Activated naive CD8-positive, alpha-beta T cell treated with anti-CD3 and anti-CD28 coated beads, Interleukin-2, amount 50 U/mL, for 24 hours (primary cell): ENCODE data around the gene EIF2S1.

ENCODE experiments used
- ATAC-seq: fragments of 150-1000 bp; cut with Tn5 transposase; one replicate; pipeline ENCODE4 v1.10.0; 2021
- DNase-seq: peaks from one replicate; pipeline ENCODE4 v3.0.0; 2021
- H3K27ac Mint-ChIP-seq: one replicate; pipeline ENCODE4 v1.8.0; 2021; ENCODE audit warnings: mild to moderate bottlenecking, mixed read lengths
- H3K27me3 Mint-ChIP-seq: one replicate; pipeline ENCODE4 v1.8.0; 2021; ENCODE audit warnings: mixed read lengths
- H3K36me3 Mint-ChIP-seq: one replicate; pipeline ENCODE4 v1.8.0; 2021; ENCODE audit warnings: low read depth, mixed read lengths
- H3K4me1 Mint-ChIP-seq: one replicate; pipeline ENCODE4 v1.8.0; 2021; ENCODE audit warnings: mixed read lengths
- H3K4me3 Mint-ChIP-seq: one replicate; pipeline ENCODE4 v1.8.0; 2021; ENCODE audit warnings: mild to moderate bottlenecking, moderate library complexity, mixed read lengths
- H3K9me3 Mint-ChIP-seq: one replicate; pipeline ENCODE4 v1.8.0; 2021; ENCODE audit warnings: mixed read lengths

EIF2S1 gene

GRCh38 chr14:67357969-67358354 lies 2.2 kb upstream of the EIF2S1 start:
- DNase-seq, result no peak
- Mint-ChIP-seq H3K27me3 (peaks cover 2% of the 10 kb centered on the region), H3K36me3 (peaks cover 27% of the 10 kb centered on the region), H3K4me1 (peaks cover 52% of the 10 kb centered on the region), H3K9me3 (no peaks in the 10 kb centered on the region), H3K27ac (no peak overlapping the region), H3K4me3 (peak overlapping the region; percentile 96)
- no peak for ATAC-seq

DNA sequence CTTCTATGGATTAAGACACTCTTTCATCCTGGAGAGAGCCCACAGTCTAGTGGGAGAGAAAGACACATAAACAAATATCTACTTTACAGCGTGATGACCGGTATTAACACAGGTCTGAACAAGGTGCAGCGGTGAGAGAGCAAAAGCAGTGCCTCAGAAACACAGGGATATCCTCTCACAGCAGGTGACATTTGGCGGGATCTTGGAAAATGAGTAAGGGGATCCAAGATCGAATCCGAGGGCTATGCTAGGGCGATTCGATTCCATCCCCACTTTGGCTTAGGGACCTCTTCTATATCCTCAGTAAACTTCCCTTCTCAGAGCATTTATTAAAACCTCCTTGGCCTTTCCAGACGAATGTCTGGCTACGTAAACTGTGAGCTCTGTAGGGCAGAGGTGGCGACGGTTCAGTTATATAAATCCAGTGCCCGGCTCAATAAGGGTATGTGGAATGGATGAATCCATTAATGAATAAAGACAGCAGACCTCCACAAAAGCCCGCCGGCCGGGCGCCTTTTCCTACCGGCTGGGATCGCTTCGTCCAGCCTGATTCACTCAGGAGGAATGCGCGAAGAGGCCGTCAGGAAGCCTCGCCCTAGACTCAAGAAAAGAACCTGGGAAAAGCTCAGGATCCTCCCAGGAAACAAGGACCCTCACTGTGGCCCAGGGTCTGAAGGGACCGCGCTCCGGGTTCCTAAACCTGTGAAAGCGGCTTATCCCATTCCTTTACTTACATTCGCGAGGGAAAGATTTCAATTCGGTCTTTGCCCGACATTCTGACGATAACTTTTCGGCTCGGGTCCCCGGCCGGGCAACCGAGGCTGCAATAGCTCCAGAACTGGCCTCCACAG lies 979 bp upstream of the EIF2S1 start:
- Mint-ChIP-seq H3K4me3 (peak overlapping the region; percentile 96), H3K36me3 (peaks cover 32% of the 10 kb centered on the region), H3K9me3 (no peaks in the 10 kb centered on the region), H3K27me3 (peaks cover 2% of the 10 kb centered on the region), H3K27ac (peak overlapping the region; percentile 98), H3K4me1 (peaks cover 61% of the 10 kb centered on the region)
- no peak for ATAC-seq
- no peak for DNase-seq

GRCh38 chr14:67360470-67361206 lies 510 bp downstream of the EIF2S1 start:
- H3K36me3 Mint-ChIP-seq, result peaks cover 44% of the 10 kb centered on the region
- no peaks in the 10 kb centered on the region for H3K9me3 Mint-ChIP-seq
- peak overlapping the region; percentile 98 for H3K27ac Mint-ChIP-seq
- DNase-seq (no peak), ATAC-seq (peak; percentile 18)
- H3K4me1 Mint-ChIP-seq, result peaks cover 68% of the 10 kb centered on the region
- peak overlapping the region; percentile 96 for H3K4me3 Mint-ChIP-seq
- peaks cover 2% of the 10 kb centered on the region for H3K27me3 Mint-ChIP-seq

GRCh38 chr14:67365476-67365875 lies 5.3 kb downstream of the EIF2S1 start:
- Mint-ChIP-seq H3K27ac (no peak overlapping the region), H3K4me1 (peaks cover 66% of the 10 kb centered on the region), H3K9me3 (no peaks in the 10 kb centered on the region), H3K4me3 (no peak overlapping the region), H3K36me3 (peaks cover 70% of the 10 kb centered on the region), H3K27me3 (no peaks in the 10 kb centered on the region)
- no peak for DNase-seq
- no peak for ATAC-seq

- Mint-ChIP-seq H3K4me1 (peaks cover 64% of the 10 kb centered on the region), H3K36me3 (peaks cover 64% of the 10 kb centered on the region), H3K9me3 (no peaks in the 10 kb centered on the region), H3K27ac (peak overlapping the region; percentile 38), H3K4me3 (no peak overlapping the region), H3K27me3 (no peaks in the 10 kb centered on the region)
- ATAC-seq (peak; percentile 66), DNase-seq (no peak)
Measured at GRCh38 chr14:67370830-67371229, 10.7 kb downstream of the EIF2S1 start.

GRCh38 chr14:67371247-67372148 lies 11.4 kb downstream of the EIF2S1 start:
- DNase-seq, result no peak
- Mint-ChIP-seq H3K27ac (peak overlapping the region; percentile 38), H3K4me1 (peaks cover 59% of the 10 kb centered on the region), H3K9me3 (no peaks in the 10 kb centered on the region), H3K4me3 (no peak overlapping the region), H3K27me3 (no peaks in the 10 kb centered on the region), H3K36me3 (peaks cover 63% of the 10 kb centered on the region)
- no peak for ATAC-seq

- peaks cover 67% of the 10 kb centered on the region for H3K36me3 Mint-ChIP-seq
- ATAC-seq, result no peak
- H3K27me3 Mint-ChIP-seq, result no peaks in the 10 kb centered on the region
- peak overlapping the region; percentile 72 for H3K27ac Mint-ChIP-seq
- H3K4me1 Mint-ChIP-seq, result peaks cover 57% of the 10 kb centered on the region
- H3K4me3 Mint-ChIP-seq, result no peak overlapping the region
- no peaks in the 10 kb centered on the region for H3K9me3 Mint-ChIP-seq
- DNase-seq, result no peak
Measured at GRCh38 chr14:67372833-67373232, 12.7 kb downstream of the EIF2S1 start.

DNA sequence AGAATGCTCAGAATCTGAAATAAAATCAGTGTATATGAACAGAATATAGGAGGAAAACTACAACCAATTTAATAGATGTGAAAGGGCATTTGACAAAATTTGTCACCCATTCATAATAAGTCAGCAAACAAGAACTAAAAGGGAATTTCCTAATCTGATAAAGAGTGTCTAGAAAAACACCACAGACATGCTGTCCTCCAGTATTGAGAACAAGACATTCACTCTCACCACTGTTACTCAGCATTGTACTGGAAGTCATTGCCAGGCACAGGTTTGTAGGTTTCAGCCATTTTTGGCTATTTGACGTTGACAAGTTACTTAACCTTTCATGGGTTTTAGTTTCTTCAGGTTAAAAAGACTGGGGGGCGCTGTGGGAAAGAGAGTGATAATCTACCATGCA lies 13.2 kb downstream of the EIF2S1 start:
- Mint-ChIP-seq H3K4me3 (no peak overlapping the region), H3K27me3 (no peaks in the 10 kb centered on the region), H3K9me3 (no peaks in the 10 kb centered on the region), H3K36me3 (peaks cover 67% of the 10 kb centered on the region), H3K4me1 (peaks cover 53% of the 10 kb centered on the region), H3K27ac (peak overlapping the region; percentile 72)
- peak; percentile 85 for ATAC-seq
- DNase-seq, result no peak

DNA sequence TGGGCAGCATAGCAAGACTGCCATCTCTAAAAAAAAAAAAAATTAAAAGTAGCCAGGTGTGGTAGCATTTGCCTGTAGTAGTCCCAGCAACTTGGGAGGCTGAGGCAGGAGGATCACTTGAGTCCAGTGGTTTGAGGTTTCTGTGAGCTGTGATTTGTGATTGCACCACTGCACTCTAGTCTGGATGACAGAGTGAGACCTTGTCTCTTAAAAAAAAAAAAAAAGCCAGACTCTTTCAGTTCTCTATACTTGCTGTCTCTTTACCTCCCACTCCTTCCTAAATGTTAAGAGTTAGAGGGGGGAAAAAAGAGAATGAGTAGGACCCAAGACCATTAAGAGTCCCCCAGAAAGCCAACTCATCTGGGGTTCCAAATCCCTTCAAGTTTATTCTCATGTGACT lies 17.8 kb downstream of the EIF2S1 start:
- H3K9me3 Mint-ChIP-seq, result no peaks in the 10 kb centered on the region
- peaks cover 18% of the 10 kb centered on the region for H3K4me1 Mint-ChIP-seq
- H3K36me3 Mint-ChIP-seq, result peaks cover 78% of the 10 kb centered on the region
- H3K4me3 Mint-ChIP-seq, result no peak overlapping the region
- H3K27me3 Mint-ChIP-seq, result no peaks in the 10 kb centered on the region
- H3K27ac Mint-ChIP-seq, result no peak overlapping the region
- DNase-seq (no peak), ATAC-seq (no peak)

DNA sequence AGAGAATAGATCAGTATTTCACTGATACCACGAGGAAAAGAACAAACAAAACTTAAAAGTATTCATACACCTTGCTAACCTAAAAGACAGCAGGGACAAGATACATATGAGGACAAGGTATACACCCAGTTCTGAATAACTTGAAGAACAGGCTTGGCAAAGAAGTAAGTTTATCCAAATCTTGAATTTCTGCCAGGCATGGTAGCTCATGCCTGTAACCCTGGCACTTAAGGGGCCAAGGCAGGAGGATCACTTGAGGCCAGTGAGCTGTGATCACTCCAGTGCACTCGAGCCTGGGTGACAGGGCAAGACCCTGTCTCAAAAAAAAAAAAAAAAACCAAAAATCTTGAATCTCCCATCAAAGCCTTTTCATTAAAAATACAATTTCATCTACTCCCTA lies 25.0 kb downstream of the EIF2S1 start:
- DNase-seq (no peak), ATAC-seq (no peak)
- no peaks in the 10 kb centered on the region for H3K27me3 Mint-ChIP-seq
- H3K4me1 Mint-ChIP-seq, result peaks cover 3% of the 10 kb centered on the region
- H3K4me3 Mint-ChIP-seq, result no peak overlapping the region
- no peaks in the 10 kb centered on the region for H3K9me3 Mint-ChIP-seq
- peaks cover 57% of the 10 kb centered on the region for H3K36me3 Mint-ChIP-seq
- no peak overlapping the region for H3K27ac Mint-ChIP-seq

- no peaks in the 10 kb centered on the region for H3K27me3 Mint-ChIP-seq
- ATAC-seq (no peak), DNase-seq (no peak)
- H3K9me3 Mint-ChIP-seq, result no peaks in the 10 kb centered on the region
- no peak overlapping the region for H3K4me3 Mint-ChIP-seq
- H3K27ac Mint-ChIP-seq, result no peak overlapping the region
- H3K4me1 Mint-ChIP-seq, result peaks cover 3% of the 10 kb centered on the region
- H3K36me3 Mint-ChIP-seq, result peaks cover 53% of the 10 kb centered on the region
Measured at GRCh38 chr14:67385618-67386017, 25.5 kb downstream of the EIF2S1 start.

- Mint-ChIP-seq H3K9me3 (no peaks in the 10 kb centered on the region), H3K27ac (no peak overlapping the region), H3K27me3 (no peaks in the 10 kb centered on the region), H3K36me3 (peaks cover 40% of the 10 kb centered on the region), H3K4me1 (peaks cover 3% of the 10 kb centered on the region), H3K4me3 (no peak overlapping the region)
- DNase-seq (no peak), ATAC-seq (no peak)
Measured at GRCh38 chr14:67387195-67387594, 27.1 kb downstream of the EIF2S1 start.

DNA sequence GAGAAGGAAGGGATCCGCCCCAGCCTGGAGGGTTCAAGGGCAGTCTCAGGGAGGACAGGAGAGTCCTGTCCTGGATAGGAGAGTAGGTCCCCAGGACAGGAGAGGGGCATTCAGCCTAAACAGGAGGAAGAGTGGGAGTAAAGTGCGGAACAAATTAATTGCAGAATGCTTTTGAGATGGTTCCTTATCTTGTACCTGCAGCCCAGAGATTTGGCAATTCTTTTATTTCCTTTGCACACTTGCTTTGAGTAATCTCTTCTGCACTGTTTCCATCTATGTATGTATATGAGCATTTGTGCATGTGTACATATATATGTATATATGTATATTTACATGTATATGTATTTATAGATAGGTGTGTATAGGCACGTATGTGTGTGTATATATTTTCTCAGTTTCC lies 29.1 kb downstream of the EIF2S1 start:
- H3K4me1 Mint-ChIP-seq, result no peaks in the 10 kb centered on the region
- no peak overlapping the region for H3K4me3 Mint-ChIP-seq
- H3K9me3 Mint-ChIP-seq, result no peaks in the 10 kb centered on the region
- DNase-seq, result no peak
- H3K27me3 Mint-ChIP-seq, result no peaks in the 10 kb centered on the region
- no peak for ATAC-seq
- H3K27ac Mint-ChIP-seq, result no peak overlapping the region
- H3K36me3 Mint-ChIP-seq, result peaks cover 27% of the 10 kb centered on the region

DNA sequence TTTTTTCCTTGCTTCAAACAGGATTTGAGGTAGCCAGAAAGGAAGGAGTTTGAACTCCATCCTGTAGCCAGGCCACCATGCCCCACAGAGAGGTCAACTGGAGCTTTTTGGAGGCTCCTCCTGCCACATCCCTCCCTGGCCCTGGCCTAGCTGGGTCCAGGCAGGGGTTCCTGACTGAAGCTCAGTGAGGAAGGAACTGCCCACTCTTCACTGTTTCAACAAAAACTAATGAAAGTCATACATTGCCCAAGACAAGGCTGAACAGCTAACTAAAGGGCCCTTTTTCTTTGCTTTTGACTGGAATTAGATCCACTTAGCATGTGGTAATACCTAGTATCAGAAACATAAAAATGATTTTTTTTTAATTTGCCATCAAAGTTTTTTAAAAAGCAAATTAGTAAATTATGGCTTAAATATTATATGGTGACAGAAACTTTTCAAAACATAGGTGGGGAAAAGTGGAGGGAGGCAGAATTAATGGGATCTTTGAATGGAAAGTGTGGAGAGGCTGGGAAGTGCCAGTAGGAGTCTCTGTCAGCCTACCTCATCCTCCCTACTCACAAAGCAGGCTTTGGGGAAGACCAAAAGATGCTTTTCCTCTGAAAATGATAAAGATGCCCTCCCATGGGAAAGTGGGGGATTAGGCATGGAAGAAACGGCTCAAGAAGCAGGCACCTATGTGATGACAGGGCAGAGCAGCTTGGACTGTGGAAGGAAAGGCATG lies 29.8 kb downstream of the EIF2S1 start:
- H3K9me3 Mint-ChIP-seq, result no peaks in the 10 kb centered on the region
- H3K27me3 Mint-ChIP-seq, result no peaks in the 10 kb centered on the region
- H3K36me3 Mint-ChIP-seq, result peaks cover 20% of the 10 kb centered on the region
- no peak overlapping the region for H3K27ac Mint-ChIP-seq
- H3K4me1 Mint-ChIP-seq, result no peaks in the 10 kb centered on the region
- no peak for DNase-seq
- no peak overlapping the region for H3K4me3 Mint-ChIP-seq
- ATAC-seq, result no peak
